ENCODE data around the gene OR13G1.
"Not testable (repeated sequence)": the region's sequence is repeated elsewhere in the genome, so short reads cannot be mapped to it uniquely, and the experiment has no call there.

The OR13G1 gene

GRCh38 chr1:247679639-247680038, at the start of gene OR13G1:
TSS of gene OR13G1 (minus strand) at chr1:247679739. CDS start at chr1:247673041, 6,698 bp downstream.
- DNase-seq (ENCODE audit: low read depth in 1 of 2, low spot score in 1 of 2), result no peak

GRCh38 chr1:247721222-247721621, 41.7 kb upstream of the OR13G1 start:
- no peak for DNase-seq (ENCODE audit: low read depth in 1 of 2, low spot score in 1 of 2)

- DNase-seq (ENCODE audit: low read depth in 1 of 2, low spot score in 1 of 2), result no peak
These were observed 37.0 kb upstream of the OR13G1 start, which contains the start of gene OR6F1 for GRCh38 chr1:247716546-247716945. TSS of gene OR6F1 (minus strand) at chr1:247716646. CDS start at chr1:247712755, 3,891 bp downstream.

GRCh38 chr1:247713753-247714152, 34.2 kb upstream of the OR13G1 start:
- DNase-seq (ENCODE audit: low read depth in 1 of 2, low spot score in 1 of 2), result no peak

- DNase-seq (ENCODE audit: low read depth in 1 of 2, low spot score in 1 of 2), result not testable (repeated sequence)
These were observed 31.1 kb upstream of the OR13G1 start for GRCh38 chr1:247710681-247711080.

GRCh38 chr1:247701338-247701737, 21.8 kb upstream of the OR13G1 start:
- DNase-seq (ENCODE audit: low read depth in 1 of 2, low spot score in 1 of 2), result no peak

- DNase-seq (ENCODE audit: low read depth in 1 of 2, low spot score in 1 of 2), result peak in 1 of 2 donors; percentile 29
These were observed 1.9 kb upstream of the OR13G1 start for GRCh38 chr1:247681288-247681897.

- no peak for DNase-seq (ENCODE audit: low read depth in 1 of 2, low spot score in 1 of 2)
These were observed 632 bp upstream of the OR13G1 start for GRCh38 chr1:247680171-247680570.

GRCh38 chr1:247669225-247669624, 10.3 kb downstream of the OR13G1 start:
- DNase-seq (ENCODE audit: low read depth in 1 of 2, low spot score in 1 of 2), result no peak

- DNase-seq (ENCODE audit: low read depth in 1 of 2, low spot score in 1 of 2), result no peak
These were observed 23.2 kb downstream of the OR13G1 start for GRCh38 chr1:247656221-247656875.

GRCh38 chr1:247653040-247653439, 26.5 kb downstream of the OR13G1 start:
- DNase-seq (ENCODE audit: low read depth in 1 of 2, low spot score in 1 of 2), result no peak

GRCh38 chr1:247647864-247648263, 31.7 kb downstream of the OR13G1 start:
- no peak for DNase-seq (ENCODE audit: low read depth in 1 of 2, low spot score in 1 of 2)

- DNase-seq (ENCODE audit: low read depth in 1 of 2, low spot score in 1 of 2), result no peak
These were observed 32.7 kb downstream of the OR13G1 start for GRCh38 chr1:247646867-247647266.

- no peak for DNase-seq (ENCODE audit: low read depth in 1 of 2, low spot score in 1 of 2)
These were observed 36.8 kb downstream of the OR13G1 start for GRCh38 chr1:247642742-247643141.

GRCh38 chr1:247639381-247639981, 40.1 kb downstream of the OR13G1 start:
- DNase-seq (ENCODE audit: low read depth in 1 of 2, low spot score in 1 of 2), result peak in 1 of 2 donors; percentile 7

GRCh38 chr1:247638781-247639180, 40.8 kb downstream of the OR13G1 start:
- DNase-seq (ENCODE audit: low read depth in 1 of 2, low spot score in 1 of 2), result no peak

- no peak for DNase-seq (ENCODE audit: low read depth in 1 of 2, low spot score in 1 of 2)
These were observed 41.5 kb downstream of the OR13G1 start for GRCh38 chr1:247638011-247638410.

- no peak for DNase-seq (ENCODE audit: low read depth in 1 of 2, low spot score in 1 of 2)
These were observed 51.6 kb downstream of the OR13G1 start for GRCh38 chr1:247627951-247628350.
